Stimulated activated CD8-positive, alpha-beta memory T cell treated with anti-CD3 and anti-CD28 coated beads, Interleukin-15, amount 100 ng/mL, for 1 hour (primary cell): ENCODE measurements around the gene ERGIC2.
"Not testable (repeated sequence)": the region's sequence is repeated elsewhere in the genome, so short reads cannot be mapped to it uniquely, and the experiment has no call there.

Source experiments
- DNase-seq: peaks from one replicate; pipeline ENCODE4 v3.0.0-alpha.2; 2020; ENCODE audit warnings: low read depth

ERGIC2 gene

GRCh38 chr12:29299633-29300032 is 81.3 kb downstream of the ERGIC2 start:
- no peak for DNase-seq

DNA sequence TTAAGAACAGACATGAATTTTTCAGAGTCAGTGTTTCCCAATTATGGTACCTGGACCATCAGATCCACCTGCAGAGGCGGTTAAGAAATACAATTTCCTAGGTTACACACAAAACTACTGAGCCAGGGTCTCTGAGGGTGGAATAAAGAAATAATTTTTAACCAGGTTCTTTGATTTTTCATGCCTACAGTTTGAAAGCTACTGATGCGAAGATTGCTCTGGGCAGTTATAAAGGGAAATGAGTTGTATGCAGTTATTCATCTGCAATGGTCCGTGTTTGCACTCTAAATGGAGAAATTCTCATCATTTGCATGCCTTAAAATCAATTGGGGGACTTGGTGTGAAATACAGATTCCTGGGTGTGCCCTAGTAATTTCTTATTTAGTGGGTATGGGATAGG is 89.7 kb downstream of the ERGIC2 start:
- DNase-seq, result no peak

GRCh38 chr12:29290475-29290874 is 90.5 kb downstream of the ERGIC2 start:
- not testable (repeated sequence) for DNase-seq

GRCh38 chr12:29288031-29288430 is 92.9 kb downstream of the ERGIC2 start:
- no peak for DNase-seq

DNA sequence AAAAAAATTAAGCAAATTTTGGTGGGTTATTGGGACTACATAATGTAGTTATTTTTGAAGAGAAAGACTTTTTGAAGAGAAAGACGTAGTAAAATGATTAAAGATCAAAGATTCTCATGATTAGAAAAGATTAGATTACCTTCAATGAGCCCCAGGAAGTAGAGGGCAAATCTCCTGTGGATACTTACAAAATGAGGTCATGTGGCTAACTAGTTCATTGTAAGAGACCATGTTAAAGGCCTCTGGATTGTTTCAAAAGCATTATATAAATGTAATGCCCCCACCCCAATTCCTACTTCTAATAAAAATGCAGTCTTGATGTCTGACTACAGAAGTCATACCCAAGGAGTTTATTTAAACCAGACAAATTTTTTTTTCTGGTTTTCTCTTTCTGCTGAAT is 93.3 kb downstream of the ERGIC2 start:
- DNase-seq, result no peak
